Measurements from ENCODE around the gene SYNC. TPM values are rescaled to one million over a fixed set of nuclear protein-coding genes. Genes with fewer than 3 reads are reported as not detected.

The SYNC gene
- total and polyA plus RNA-seq, 5 donors = 14.1 to 33.6 (median 20.2) TPM

GRCh38 chr1:32741413-32742198, 39.0 kb upstream of the SYNC start:
- under 1% methylated on average over 102 of the region's 103 CpGs for WGBS
- ATAC-seq = peak; percentile 72 to 74
- DNase-seq = peak in 2 of 3 donors; percentile 65 to 67
- H3K27ac ChIP-seq (ENCODE audit: low read length) = no peak overlapping the region
- intact Hi-C loops (cut with DNase I) = no loop called here
- H3K4me1 ChIP-seq (ENCODE audit: control insufficient read depth, insufficient read depth, low read length) = peaks cover 3% of the 10 kb centered on the region
- no peaks in the 10 kb centered on the region for H3K27me3 ChIP-seq (ENCODE audit: control insufficient read depth, insufficient read depth)
- H3K4me3 ChIP-seq (ENCODE audit: low read length) = peak overlapping the region; percentile 90
- no peaks in the 10 kb centered on the region for H3K9me3 ChIP-seq (ENCODE audit: control insufficient read depth, low read length)

GRCh38 chr1:32741059-32741412, 38.5 kb upstream of the SYNC start:
- Histone ChIP-seq H3K27ac (ENCODE audit: low read length) (no peak overlapping the region), H3K4me1 (ENCODE audit: control insufficient read depth, insufficient read depth, low read length) (peaks cover 3% of the 10 kb centered on the region), H3K4me3 (ENCODE audit: low read length) (peak overlapping the region; percentile 90), H3K9me3 (ENCODE audit: control insufficient read depth, low read length) (no peaks in the 10 kb centered on the region), H3K27me3 (ENCODE audit: control insufficient read depth, insufficient read depth) (no peaks in the 10 kb centered on the region)
- DNase-seq = peak in 1 of 3 donors; percentile 56
- no peak for ATAC-seq
- WGBS = 30% methylated on average over 10 of the region's 10 CpGs
- intact Hi-C loops (cut with DNase I) = no loop called here

- 89% methylated on average over 7 of the region's 7 CpGs for WGBS
- no peaks in the 10 kb centered on the region for H3K9me3 ChIP-seq (ENCODE audit: control insufficient read depth, low read length)
- H3K4me3 ChIP-seq (ENCODE audit: low read length) = no peak overlapping the region
- H3K27me3 ChIP-seq (ENCODE audit: control insufficient read depth, insufficient read depth) = no peaks in the 10 kb centered on the region
- no peak for ATAC-seq
- peaks cover 3% of the 10 kb centered on the region for H3K4me1 ChIP-seq (ENCODE audit: control insufficient read depth, insufficient read depth, low read length)
- intact Hi-C loops (cut with DNase I) = no loop called here
- H3K27ac ChIP-seq (ENCODE audit: low read length) = no peak overlapping the region
- DNase-seq = no peak
Measured at GRCh38 chr1:32736812-32737791, 34.5 kb upstream of the SYNC start.

GRCh38 chr1:32733582-32734321, 31.2 kb upstream of the SYNC start:
- H3K4me3 ChIP-seq (ENCODE audit: low read length) = no peak overlapping the region
- ATAC-seq = no peak
- WGBS = 57% methylated on average over 9 of the region's 9 CpGs
- intact Hi-C loops (cut with DNase I) = no loop called here
- H3K27ac ChIP-seq (ENCODE audit: low read length) = no peak overlapping the region
- no peaks in the 10 kb centered on the region for H3K9me3 ChIP-seq (ENCODE audit: control insufficient read depth, low read length)
- no peaks in the 10 kb centered on the region for H3K4me1 ChIP-seq (ENCODE audit: control insufficient read depth, insufficient read depth, low read length)
- DNase-seq = no peak
- no peaks in the 10 kb centered on the region for H3K27me3 ChIP-seq (ENCODE audit: control insufficient read depth, insufficient read depth)

- no peak for ATAC-seq
- WGBS = 85% methylated on average over 14 of the region's 14 CpGs
Measured at GRCh38 chr1:32729254-32730046, 26.9 kb upstream of the SYNC start.

GRCh38 chr1:32728413-32729077, 26.0 kb upstream of the SYNC start:
- DNase-seq (no peak), ATAC-seq (no peak)
- H3K4me3 ChIP-seq (ENCODE audit: low read length) = no peak overlapping the region
- H3K4me1 ChIP-seq (ENCODE audit: control insufficient read depth, insufficient read depth, low read length) = peaks cover 9% of the 10 kb centered on the region
- no peaks in the 10 kb centered on the region for H3K9me3 ChIP-seq (ENCODE audit: control insufficient read depth, low read length)
- 84% methylated on average over 7 of the region's 7 CpGs for WGBS
- intact Hi-C loops (cut with DNase I) = no loop called here
- H3K27me3 ChIP-seq (ENCODE audit: control insufficient read depth, insufficient read depth) = no peaks in the 10 kb centered on the region
- no peak overlapping the region for H3K27ac ChIP-seq (ENCODE audit: low read length)

More at GRCh38 chr1:32729254-32730046, 26.9 kb upstream of the SYNC start:
- Histone ChIP-seq H3K27ac (ENCODE audit: low read length) (no peak overlapping the region), H3K27me3 (ENCODE audit: control insufficient read depth, insufficient read depth) (no peaks in the 10 kb centered on the region), H3K4me3 (ENCODE audit: low read length) (no peak overlapping the region), H3K4me1 (ENCODE audit: control insufficient read depth, insufficient read depth, low read length) (peaks cover 9% of the 10 kb centered on the region), H3K9me3 (ENCODE audit: control insufficient read depth, low read length) (no peaks in the 10 kb centered on the region)
- intact Hi-C loops (cut with DNase I) = no loop called here
- peak in 1 of 3 donors; percentile 8 for DNase-seq

- no peaks in the 10 kb centered on the region for H3K27me3 ChIP-seq (ENCODE audit: control insufficient read depth, insufficient read depth)
- WGBS = 97% methylated on average over 1 of the region's 1 CpG
- no peak for DNase-seq
- intact Hi-C loops (cut with DNase I) = no loop called here
- ATAC-seq = no peak
- H3K9me3 ChIP-seq (ENCODE audit: control insufficient read depth, low read length) = no peaks in the 10 kb centered on the region
- no peak overlapping the region for H3K27ac ChIP-seq (ENCODE audit: low read length)
- H3K4me3 ChIP-seq (ENCODE audit: low read length) = no peak overlapping the region
- peaks cover 9% of the 10 kb centered on the region for H3K4me1 ChIP-seq (ENCODE audit: control insufficient read depth, insufficient read depth, low read length)
Measured at GRCh38 chr1:32727876-32728275, 25.3 kb upstream of the SYNC start.

GRCh38 chr1:32725615-32725982, 23.0 kb upstream of the SYNC start:
- peaks cover 9% of the 10 kb centered on the region for H3K4me1 ChIP-seq (ENCODE audit: control insufficient read depth, insufficient read depth, low read length)
- intact Hi-C loops (cut with DNase I) = no loop called here
- DNase-seq = no peak
- ATAC-seq = peak in 1 of 2 donors; percentile 7
- H3K27ac ChIP-seq (ENCODE audit: low read length) = no peak overlapping the region
- no peaks in the 10 kb centered on the region for H3K27me3 ChIP-seq (ENCODE audit: control insufficient read depth, insufficient read depth)
- H3K4me3 ChIP-seq (ENCODE audit: low read length) = no peak overlapping the region
- 88% methylated on average over 3 of the region's 3 CpGs for WGBS
- no peaks in the 10 kb centered on the region for H3K9me3 ChIP-seq (ENCODE audit: control insufficient read depth, low read length)

- peaks cover 9% of the 10 kb centered on the region for H3K4me1 ChIP-seq (ENCODE audit: control insufficient read depth, insufficient read depth, low read length)
- ATAC-seq (peak; percentile 87 to 97), DNase-seq (peak; percentile 73 to 80 (median 79))
- intact Hi-C loops (cut with DNase I) = no loop called here
- no peak overlapping the region for H3K27ac ChIP-seq (ENCODE audit: low read length)
- no peaks in the 10 kb centered on the region for H3K9me3 ChIP-seq (ENCODE audit: control insufficient read depth, low read length)
- 56% methylated on average over 14 of the region's 14 CpGs for WGBS
- no peaks in the 10 kb centered on the region for H3K27me3 ChIP-seq (ENCODE audit: control insufficient read depth, insufficient read depth)
- H3K4me3 ChIP-seq (ENCODE audit: low read length) = no peak overlapping the region
Measured at GRCh38 chr1:32724678-32725614, 22.4 kb upstream of the SYNC start.
